OCI-LY1 (cell line): ENCODE measurements around the gene TBX20.
"Not testable (repeated sequence)": the region's sequence is repeated elsewhere in the genome, so short reads cannot be mapped to it uniquely, and the experiment has no call there.

Experiments
- H2AFZ ChIP-seq: fragments of 200-600 bp; sonication (generic), shearing (Covaris generic); 2 replicates; pipeline ENCODE4 v1.6.0; 2014; ENCODE audit warnings: antibody characterized with exemption, mild to moderate bottlenecking, low read length
- H3F3A ChIP-seq: fragments of 200-600 bp; sonication (generic), shearing (Covaris generic); 2 replicates; pipeline ENCODE4 v1.6.0; 2014; ENCODE audit warnings: mild to moderate bottlenecking, antibody characterized with exemption, low read length, moderate library complexity; ENCODE audit not compliant: insufficient read depth
- H3K27ac ChIP-seq: fragments of 200-600 bp; sonication (generic); 2 replicates; pipeline ENCODE4 v1.5.1; 2014; ENCODE audit warnings: low read length, mixed run types, mild to moderate bottlenecking, low read depth; ENCODE audit not compliant: poor library complexity, severe bottlenecking
- H3K27me3 ChIP-seq: fragments of 200-600 bp; sonication (generic); 2 replicates; pipeline ENCODE4 v1.6.0; 2014; ENCODE audit warnings: antibody characterized with exemption, mild to moderate bottlenecking, low read length, moderate library complexity; ENCODE audit not compliant: insufficient read depth
- H3K36me3 ChIP-seq: fragments of 200-600 bp; sonication (generic); 2 replicates; pipeline ENCODE4 v1.6.1; 2014; ENCODE audit warnings: mild to moderate bottlenecking, antibody characterized with exemption, low read length, moderate library complexity, mixed read lengths; ENCODE audit not compliant: insufficient read depth
- H3K4me1 ChIP-seq: fragments of 200-600 bp; sonication (generic); 2 replicates; pipeline ENCODE4 v1.5.1; 2014; ENCODE audit warnings: mild to moderate bottlenecking, low read length, moderate library complexity; ENCODE audit not compliant: insufficient read depth, severe bottlenecking
- H3K4me2 ChIP-seq: fragments of 200-600 bp; sonication (generic), shearing (Covaris generic); 2 replicates; pipeline ENCODE4 v1.6.1; 2014; ENCODE audit warnings: low read length
- H3K4me3 ChIP-seq: fragments of 200-600 bp; sonication (generic); 2 replicates; pipeline ENCODE4 v1.5.1; 2014; ENCODE audit warnings: low read length, low read depth, mild to moderate bottlenecking, mixed read lengths; ENCODE audit not compliant: poor library complexity, severe bottlenecking
- H3K79me2 ChIP-seq: fragments of 200-600 bp; shearing (Covaris generic); 2 replicates; pipeline ENCODE4 v1.6.1; 2016; ENCODE audit warnings: mixed run types, low read length, mixed read lengths; ENCODE audit not compliant: insufficient read depth
- H3K9ac ChIP-seq: fragments of 200-600 bp; sonication (generic), shearing (Covaris generic); 2 replicates; pipeline ENCODE4 v1.6.1; 2014; ENCODE audit warnings: mild to moderate bottlenecking, low read length, mixed read lengths
- H3K9me2 ChIP-seq: fragments of 200-600 bp; sonication (generic), shearing (Covaris generic); 2 replicates; pipeline ENCODE4 v1.6.1; 2014; ENCODE audit warnings: low read depth, mild to moderate bottlenecking, low read length, mixed read lengths
- H3K9me3 ChIP-seq: fragments of 200-600 bp; shearing (Covaris generic); 2 replicates; pipeline ENCODE4 v1.6.1; 2014; ENCODE audit warnings: low read length, mixed read lengths
- H4K20me1 ChIP-seq: fragments of 200-600 bp; sonication (generic), shearing (Covaris generic); 2 replicates; pipeline ENCODE4 v1.6.0; 2016; ENCODE audit warnings: mild to moderate bottlenecking, low read length; ENCODE audit not compliant: insufficient read depth
- EZH2 ChIP-seq: fragments of 200-600 bp; sonication (generic), shearing (Covaris generic); IDR thresholded peaks from 2 replicates; pipeline ENCODE4 v1.8.0; 2017; ENCODE audit warnings: borderline replicate concordance, mixed run types, mild to moderate bottlenecking, antibody characterized with exemption, low read length, moderate library complexity, mixed read lengths
- TF ChIP-seq, protein P1 (sequence below): fragments of 200-600 bp; sonication (generic), shearing (Covaris generic); IDR thresholded peaks from 2 replicates; pipeline ENCODE4 v1.5.1; 2017; ENCODE audit warnings: mild to moderate bottlenecking, antibody characterized with exemption, low read length, moderate library complexity, mixed read lengths

TBX20 gene

DNA sequence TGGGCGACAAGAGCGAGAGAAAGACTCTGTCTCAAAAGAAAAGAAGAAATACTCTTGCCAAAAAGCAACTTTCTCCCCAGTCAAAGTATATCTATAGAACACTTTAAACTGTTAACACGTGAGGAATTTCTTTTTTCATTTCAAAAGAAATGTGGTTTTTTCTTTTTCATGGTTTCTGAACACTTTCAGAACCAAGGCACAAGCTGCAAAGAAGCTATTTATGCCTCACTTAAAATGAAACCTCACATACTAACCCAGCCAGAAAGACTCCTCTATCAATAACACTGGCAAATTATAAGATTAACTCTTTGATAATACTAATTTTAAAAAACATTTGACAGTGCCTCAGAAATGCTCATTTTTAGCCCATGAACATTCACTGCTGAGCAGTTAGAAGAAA, 20.9 kb downstream of the TBX20 start:
- H4K20me1 ChIP-seq: no peaks in the 10 kb centered on the region
- H3K4me2 ChIP-seq: no peak overlapping the region
- H3F3A ChIP-seq: no peaks in the 10 kb centered on the region
- H3K9ac ChIP-seq: no peak overlapping the region
- no peak overlapping the region for H2AFZ ChIP-seq
- no peaks in the 10 kb centered on the region for H3K4me1 ChIP-seq
- H3K27me3 ChIP-seq: no peaks in the 10 kb centered on the region
- H3K4me3 ChIP-seq: no peak overlapping the region
- TF ChIP-seq, protein P1, sequence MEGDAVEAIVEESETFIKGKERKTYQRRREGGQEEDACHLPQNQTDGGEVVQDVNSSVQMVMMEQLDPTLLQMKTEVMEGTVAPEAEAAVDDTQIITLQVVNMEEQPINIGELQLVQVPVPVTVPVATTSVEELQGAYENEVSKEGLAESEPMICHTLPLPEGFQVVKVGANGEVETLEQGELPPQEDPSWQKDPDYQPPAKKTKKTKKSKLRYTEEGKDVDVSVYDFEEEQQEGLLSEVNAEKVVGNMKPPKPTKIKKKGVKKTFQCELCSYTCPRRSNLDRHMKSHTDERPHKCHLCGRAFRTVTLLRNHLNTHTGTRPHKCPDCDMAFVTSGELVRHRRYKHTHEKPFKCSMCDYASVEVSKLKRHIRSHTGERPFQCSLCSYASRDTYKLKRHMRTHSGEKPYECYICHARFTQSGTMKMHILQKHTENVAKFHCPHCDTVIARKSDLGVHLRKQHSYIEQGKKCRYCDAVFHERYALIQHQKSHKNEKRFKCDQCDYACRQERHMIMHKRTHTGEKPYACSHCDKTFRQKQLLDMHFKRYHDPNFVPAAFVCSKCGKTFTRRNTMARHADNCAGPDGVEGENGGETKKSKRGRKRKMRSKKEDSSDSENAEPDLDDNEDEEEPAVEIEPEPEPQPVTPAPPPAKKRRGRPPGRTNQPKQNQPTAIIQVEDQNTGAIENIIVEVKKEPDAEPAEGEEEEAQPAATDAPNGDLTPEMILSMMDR: no peak
- no peak for TF ChIP-seq EZH2
- no peaks in the 10 kb centered on the region for H3K9me2 ChIP-seq
- no peak overlapping the region for H3K27ac ChIP-seq
- H3K36me3 ChIP-seq: no peaks in the 10 kb centered on the region
- no peaks in the 10 kb centered on the region for H3K79me2 ChIP-seq
- H3K9me3 ChIP-seq: no peaks in the 10 kb centered on the region

DNA sequence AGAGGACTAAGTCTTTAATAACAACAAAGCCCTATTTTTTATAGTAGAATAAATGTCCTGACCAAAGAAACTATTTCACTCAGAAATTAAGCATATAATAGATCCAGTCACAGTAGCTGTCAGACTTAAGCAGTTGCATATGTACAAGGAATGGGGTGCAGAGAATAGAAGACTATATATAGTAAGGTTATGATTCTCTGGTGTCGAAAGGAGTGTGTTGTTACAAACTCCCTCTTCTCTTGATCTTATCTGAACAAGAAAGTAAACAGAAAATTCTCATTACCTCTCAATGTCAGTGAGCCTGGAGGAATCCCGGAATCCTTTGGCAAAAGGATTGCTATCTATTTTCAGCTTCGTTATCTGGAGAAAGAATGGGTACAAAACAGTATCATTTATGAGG, 22.7 kb downstream of the TBX20 start:
- not testable (repeated sequence) for H3K9ac ChIP-seq, H3F3A ChIP-seq, H4K20me1 ChIP-seq, H3K9me2 ChIP-seq, H3K27me3 ChIP-seq, H3K79me2 ChIP-seq, H3K4me3 ChIP-seq, H3K4me2 ChIP-seq, H3K9me3 ChIP-seq, H2AFZ ChIP-seq, H3K4me1 ChIP-seq, H3K36me3 ChIP-seq, H3K27ac ChIP-seq

DNA sequence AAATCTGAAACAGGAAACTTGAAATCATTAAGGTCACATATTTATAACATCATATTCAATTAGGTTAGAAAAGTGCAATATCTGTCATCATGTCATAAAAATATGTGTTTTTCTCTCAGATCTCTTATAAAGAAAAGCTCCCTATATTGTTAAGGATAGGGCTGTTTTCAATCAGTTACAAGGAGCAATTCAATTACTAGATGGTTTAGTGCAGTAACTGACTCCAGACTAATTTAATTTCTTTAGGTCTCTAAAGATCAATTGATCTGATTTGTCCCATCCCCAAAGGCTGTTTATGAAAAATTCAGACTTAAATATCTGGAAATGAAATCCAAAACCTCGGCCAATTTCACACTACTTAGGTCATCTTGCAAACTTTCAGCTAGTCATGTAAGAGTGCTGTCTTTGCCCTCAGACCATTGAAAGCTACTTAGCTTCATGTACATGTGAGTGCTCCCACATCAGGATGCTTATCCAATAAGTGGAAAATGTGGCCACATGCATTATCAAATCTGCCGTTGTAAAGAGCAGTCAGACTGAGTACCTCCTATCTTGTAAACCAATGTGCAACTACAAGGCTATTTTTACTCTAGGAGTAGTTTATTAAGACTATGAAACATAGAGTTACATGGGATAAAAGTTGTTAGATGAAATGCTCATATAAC, 24.7 kb downstream of the TBX20 start:
- not testable (repeated sequence) for H3K36me3 ChIP-seq, H3K27ac ChIP-seq

DNA sequence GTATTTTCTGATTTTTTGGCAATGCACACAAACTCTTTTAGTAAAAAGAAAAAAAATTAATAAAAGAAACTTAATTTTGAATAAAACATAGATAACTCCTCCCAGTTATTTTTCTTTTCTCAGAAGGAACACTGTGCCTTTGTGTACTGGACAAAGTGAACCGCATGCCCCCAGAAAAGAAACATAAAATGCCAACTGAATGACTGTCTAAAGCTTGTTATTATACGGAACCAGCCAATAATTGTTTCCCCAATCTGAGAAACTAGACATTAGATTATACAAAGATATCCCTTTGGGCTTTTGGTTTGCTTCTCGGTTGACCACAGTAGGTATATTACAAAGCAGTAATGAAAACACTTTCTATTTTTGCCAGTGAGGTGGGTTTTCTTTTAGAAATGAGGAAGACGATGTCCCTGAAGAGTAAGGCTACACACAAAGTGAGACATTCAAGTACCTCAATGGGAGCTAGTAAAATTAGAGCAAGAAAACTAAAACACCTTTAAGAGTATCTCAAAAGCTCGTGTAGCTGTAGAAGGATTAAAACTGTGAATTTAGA, 25.3 kb downstream of the TBX20 start:
- H3K4me1 ChIP-seq, H3K27me3 ChIP-seq, H3K9me2 ChIP-seq, H2AFZ ChIP-seq, H3K9me3 ChIP-seq, H3K36me3 ChIP-seq, H3K4me3 ChIP-seq, H4K20me1 ChIP-seq, H3F3A ChIP-seq, H3K79me2 ChIP-seq, H3K4me2 ChIP-seq, H3K9ac ChIP-seq, H3K27ac ChIP-seq: not testable (repeated sequence)

More for the DNA sequence above, 24.7 kb downstream of the TBX20 start:
- H4K20me1 ChIP-seq, H3K9ac ChIP-seq, H3K79me2 ChIP-seq, H3K4me3 ChIP-seq, H3K9me2 ChIP-seq, H2AFZ ChIP-seq, H3F3A ChIP-seq, H3K27me3 ChIP-seq, H3K9me3 ChIP-seq, H3K4me1 ChIP-seq, H3K4me2 ChIP-seq: not testable (repeated sequence)

DNA sequence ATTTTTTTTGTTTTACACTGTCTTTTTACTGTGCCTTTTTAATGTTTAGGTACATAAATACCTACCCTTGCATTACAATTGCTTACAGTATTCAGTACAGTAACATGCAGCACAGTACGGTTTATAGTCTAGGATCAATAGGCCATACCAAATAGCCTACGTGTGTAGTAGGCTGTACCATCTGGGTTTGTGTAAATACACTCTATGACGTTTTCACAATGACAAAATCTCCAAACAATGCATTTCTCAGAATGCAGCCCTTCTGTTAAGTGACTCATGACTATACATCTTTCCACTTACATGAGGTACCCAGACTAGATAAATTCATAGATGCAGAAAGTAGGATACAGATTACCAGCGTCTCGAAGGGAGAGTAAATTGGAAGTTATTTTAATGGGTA, 26.5 kb downstream of the TBX20 start:
- not testable (repeated sequence) for H4K20me1 ChIP-seq, H2AFZ ChIP-seq, H3K9ac ChIP-seq, H3F3A ChIP-seq, H3K4me2 ChIP-seq, H3K79me2 ChIP-seq, H3K36me3 ChIP-seq, H3K27ac ChIP-seq, H3K9me3 ChIP-seq, H3K4me1 ChIP-seq, H3K4me3 ChIP-seq, H3K27me3 ChIP-seq, H3K9me2 ChIP-seq

DNA sequence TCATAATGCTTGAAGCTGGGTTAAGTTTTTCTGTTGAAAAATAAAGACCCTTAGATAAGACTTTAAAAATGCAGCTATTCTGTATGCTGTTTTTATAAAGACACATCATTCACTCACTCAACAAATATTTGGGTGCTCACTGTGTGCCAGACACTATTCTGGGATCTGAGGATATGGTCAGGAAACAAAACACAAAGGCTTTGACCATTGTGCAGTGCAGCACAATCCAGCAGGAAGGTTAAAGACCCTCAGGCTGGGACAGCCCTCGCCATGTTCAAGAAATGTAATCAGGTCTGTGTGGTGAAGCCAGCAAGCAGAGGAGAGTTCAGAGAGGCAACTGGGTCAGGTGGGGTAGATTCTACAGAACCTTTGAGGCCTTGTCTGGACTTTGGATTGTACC, 31.5 kb downstream of the TBX20 start:
- not testable (repeated sequence) for H3K4me2 ChIP-seq, H3K27ac ChIP-seq, H3K9ac ChIP-seq, H3K9me2 ChIP-seq, H3K36me3 ChIP-seq, H2AFZ ChIP-seq, H3K27me3 ChIP-seq, H3K79me2 ChIP-seq, H3K9me3 ChIP-seq, H4K20me1 ChIP-seq, H3F3A ChIP-seq, H3K4me3 ChIP-seq, H3K4me1 ChIP-seq

DNA sequence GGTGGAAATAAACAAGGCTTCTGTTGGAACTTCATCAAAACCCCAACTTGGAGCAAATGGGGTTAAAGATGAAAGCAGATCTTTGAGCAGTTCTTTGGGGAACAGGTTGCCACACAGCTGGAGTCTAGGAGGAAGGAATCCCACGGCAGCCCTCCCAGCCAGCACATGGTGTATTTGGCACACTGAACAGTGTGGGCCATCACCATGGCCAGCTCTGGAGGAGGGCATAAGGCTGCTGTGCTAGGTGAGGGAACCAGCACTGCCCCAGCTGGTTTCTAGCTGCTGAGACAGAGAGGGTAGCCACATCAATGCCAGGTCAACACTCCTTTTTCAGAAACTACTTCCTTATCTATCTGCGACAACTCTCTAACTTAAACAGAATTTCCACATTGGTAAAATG, 33.7 kb downstream of the TBX20 start:
- H4K20me1 ChIP-seq, H3K27me3 ChIP-seq, H3K27ac ChIP-seq, H3K4me1 ChIP-seq, H3K9me2 ChIP-seq, H3K9me3 ChIP-seq, H3K79me2 ChIP-seq, H3K9ac ChIP-seq, H3F3A ChIP-seq, H3K4me3 ChIP-seq, H3K4me2 ChIP-seq, H2AFZ ChIP-seq, H3K36me3 ChIP-seq: not testable (repeated sequence)
